Measurements from ENCODE around the gene CACNA1C. TPM values are rescaled to one million over a fixed set of nuclear protein-coding genes. Genes with fewer than 3 reads are reported as not detected.

Gene CACNA1C
- total RNA-seq, 1 experiment from 2014 or later, result 1.1 TPM

GRCh38 chr12:2485681-2486080 is 432.9 kb downstream of the CACNA1C start:
- H3K4me1 Mint-ChIP-seq, result no peaks in the 10 kb centered on the region
- Histone ChIP-seq H2AFZ (ENCODE audit: low read length) (no peak overlapping the region), H2AK5ac (ENCODE audit: insufficient read length, low read length) (no peak overlapping the region), H3K4ac (ENCODE audit: low read depth, low read length) (no peak overlapping the region), H3K27ac (ENCODE audit: insufficient read length, low read depth, low read length) (no peak overlapping the region), H3K14ac (ENCODE audit: insufficient read depth, low read length) (no peak overlapping the region), H3K4me1 (ENCODE audit: insufficient read depth, low read length) (no peaks in the 10 kb centered on the region), H3K9me3 (ENCODE audit: control insufficient read depth, low read depth, low read length) (no peaks in the 10 kb centered on the region), H3K23me2 (ENCODE audit: insufficient read length, low read depth, low read length, poor library complexity, severe bottlenecking) (no peaks in the 10 kb centered on the region), H3K18ac (ENCODE audit: insufficient read length, low read depth, low read length) (no peak overlapping the region), H2BK120ac (ENCODE audit: low read depth, low read length, poor library complexity, severe bottlenecking) (no peak overlapping the region), H3T11ph (ENCODE audit: low read length) (no peak overlapping the region), H4K8ac (replicated peaks; ENCODE audit: insufficient read length, low read depth, low read length) (no peak overlapping the region), H2BK20ac (ENCODE audit: low read depth, low read length, poor library complexity, severe bottlenecking) (no peak overlapping the region), H3K4me2 (ENCODE audit: insufficient read depth, insufficient read length, low read length) (no peak overlapping the region), H2BK15ac (ENCODE audit: low read depth, low read length) (no peak overlapping the region), H4K91ac (ENCODE audit: insufficient read length, low read depth, low read length) (no peak overlapping the region), H3K56ac (ENCODE audit: insufficient read length, low read depth, low read length) (no peak overlapping the region), H4K20me1 (ENCODE audit: control insufficient read depth, insufficient read depth, insufficient read length) (no peaks in the 10 kb centered on the region), H3K9ac (ENCODE audit: extremely low read depth, insufficient read length, low read length) (no peak overlapping the region), H3K79me1 (ENCODE audit: insufficient read depth, low read depth, low read length, poor library complexity, severe bottlenecking) (no peaks in the 10 kb centered on the region), H3K79me2 (ENCODE audit: insufficient read depth, low read length) (no peaks in the 10 kb centered on the region), H3K27me3 (ENCODE audit: insufficient read depth, low read length) (no peaks in the 10 kb centered on the region), H3K23ac (ENCODE audit: insufficient read length, low read depth, low read length) (no peak overlapping the region), H2BK5ac (ENCODE audit: insufficient read length, low read length) (no peak overlapping the region), H4K5ac (ENCODE audit: insufficient read length, low read depth, low read length) (no peak overlapping the region), H2BK12ac (ENCODE audit: insufficient read length, low read depth, low read length) (no peak overlapping the region)
- TF ChIP-seq CTCF (conservative IDR thresholded peaks at IDR 0.05), result no peak
- H3K9me3 Mint-ChIP-seq, result no peaks in the 10 kb centered on the region
- WGBS (ENCODE audit: extremely low coverage, insufficient read length, low lambda C conversion rate), result no CpG with 5 or more reads among the region's 7 CpGs
- no peaks in the 10 kb centered on the region for H3K36me3 Mint-ChIP-seq (ENCODE audit: insufficient read depth in 1 of 3, low read depth in 3 of 3)
- no peak overlapping the region for H3K27ac Mint-ChIP-seq
- no peak overlapping the region for H3K4me3 Mint-ChIP-seq
- H3K27me3 Mint-ChIP-seq (ENCODE audit: low read depth), result no peaks in the 10 kb centered on the region; the same call in none of the 2 replicates
- no peak for DNase-seq

All from H9 (cell line).